HAP-1 (cell line): Measurements from ENCODE around the gene LGALS9B.
"Not testable (repeated sequence)": the region's sequence is repeated elsewhere in the genome, so short reads cannot be mapped to it uniquely, and the experiment has no call there.

ENCODE experiments used
- DNase-seq, 2 experiments: peaks; one replicate each; pipeline ENCODE4 v3.0.0-alpha.2; 2016 to 2020; ENCODE audit warnings: low spot score in 2 of 2
- H3K27me3 ChIP-seq: fragments of 250-450 bp; sonication (Bioruptor Pico); 2 replicates; pipeline ENCODE4 v1.5.1; 2020; ENCODE audit warnings: low read depth, mild to moderate bottlenecking, moderate library complexity
- H3K36me3 ChIP-seq: fragments of 250-450 bp; sonication (Bioruptor Pico); replicated peaks from 2 replicates; pipeline ENCODE4 v1.5.1; 2020; ENCODE audit warnings: mild to moderate bottlenecking
- H3K4me1 ChIP-seq: fragments of 250-450 bp; sonication (Bioruptor Pico); 2 replicates; pipeline ENCODE4 v1.5.1; 2020; ENCODE audit warnings: mild to moderate bottlenecking
- H3K4me3 ChIP-seq: fragments of 250-450 bp; sonication (Bioruptor Pico); 2 replicates; pipeline ENCODE4 v1.5.1; 2020; ENCODE audit warnings: mild to moderate bottlenecking, moderate library complexity
- H3K9me3 ChIP-seq: fragments of 250-450 bp; sonication (Bioruptor Pico); 2 replicates; pipeline ENCODE4 v1.5.1; 2020; ENCODE audit warnings: mild to moderate bottlenecking, moderate library complexity
- in situ Hi-C: fragments of 300-500 bp; cut with MboI; formaldehyde crosslinking; loops from 3 replicates; pipeline ENCODE4 v1.14.3; 2020; ENCODE audit warnings: low sequenced_read_pairs, inconsistent platforms, mixed read lengths

Gene LGALS9B

DNA sequence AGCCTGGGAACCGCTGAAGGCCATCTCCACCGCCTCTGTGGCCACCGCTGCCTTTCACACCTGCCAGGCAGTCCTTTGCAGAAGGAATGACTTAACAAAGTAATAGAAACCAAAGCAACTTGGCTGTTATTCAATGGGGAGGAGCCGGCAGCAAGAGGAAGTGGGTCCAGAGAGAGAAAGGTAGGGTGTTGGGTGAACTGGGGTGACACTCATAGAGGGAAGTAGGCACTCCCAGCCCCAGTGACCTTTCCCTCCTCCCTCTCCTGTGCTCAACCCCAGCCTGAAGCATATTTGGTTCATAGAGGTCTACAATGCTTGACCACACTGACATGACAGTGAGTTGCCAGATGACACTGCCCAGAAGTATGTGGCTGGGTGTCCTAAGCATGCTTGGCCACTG, at the start of gene LGALS9B:
Gene LGALS9B (minus strand): TSS at position 93 of the 400 bp plus-strand sequence. CDS start 69 bp downstream, at position 24.
- H3K9me3 ChIP-seq, DNase-seq, H3K4me3 ChIP-seq, H3K4me1 ChIP-seq, H3K27me3 ChIP-seq, in situ Hi-C loops, H3K36me3 ChIP-seq: not testable (repeated sequence)

GRCh38 chr17:20516986-20517385, 49.6 kb upstream of the LGALS9B start:
- H3K9me3 ChIP-seq, in situ Hi-C loops, H3K4me1 ChIP-seq, H3K27me3 ChIP-seq, H3K36me3 ChIP-seq, DNase-seq, H3K4me3 ChIP-seq: not testable (repeated sequence)

GRCh38 chr17:20515099-20515498, 47.8 kb upstream of the LGALS9B start:
- DNase-seq, H3K36me3 ChIP-seq, H3K27me3 ChIP-seq, H3K9me3 ChIP-seq, H3K4me3 ChIP-seq, H3K4me1 ChIP-seq, in situ Hi-C loops: not testable (repeated sequence)

DNA sequence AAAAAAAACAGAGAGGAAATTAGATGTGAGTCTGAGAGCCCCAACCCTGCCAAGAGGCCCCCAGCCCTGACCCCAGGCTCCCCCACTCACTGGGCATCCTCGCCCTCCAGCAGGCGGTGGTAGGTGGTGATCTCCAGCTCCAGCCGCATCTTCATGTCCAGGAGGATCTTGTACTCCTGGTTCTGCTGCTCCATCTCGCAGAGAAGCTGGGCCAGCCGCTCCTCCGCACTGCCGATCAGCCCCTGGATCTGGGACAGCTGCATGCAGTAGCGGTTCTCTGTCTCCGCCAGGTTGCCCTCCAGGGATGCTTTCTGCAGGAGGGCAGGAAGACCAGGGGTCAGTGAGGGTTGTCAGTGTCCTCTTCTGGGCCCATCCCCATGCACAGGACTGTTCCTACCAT, 46.2 kb upstream of the LGALS9B start:
- in situ Hi-C loops, result not testable (repeated sequence)

GRCh38 chr17:20512378-20512777, 45.0 kb upstream of the LGALS9B start:
- H3K4me3 ChIP-seq, H3K27me3 ChIP-seq, H3K36me3 ChIP-seq, H3K4me1 ChIP-seq, DNase-seq, in situ Hi-C loops, H3K9me3 ChIP-seq: not testable (repeated sequence)

More for the DNA sequence above, 46.2 kb upstream of the LGALS9B start:
- H3K36me3 ChIP-seq, DNase-seq, H3K4me3 ChIP-seq, H3K27me3 ChIP-seq, H3K9me3 ChIP-seq, H3K4me1 ChIP-seq: not testable (repeated sequence)

GRCh38 chr17:20511778-20512177, 44.4 kb upstream of the LGALS9B start:
- H3K27me3 ChIP-seq, H3K4me3 ChIP-seq, H3K36me3 ChIP-seq, H3K4me1 ChIP-seq, H3K9me3 ChIP-seq, DNase-seq, in situ Hi-C loops: not testable (repeated sequence)

DNA sequence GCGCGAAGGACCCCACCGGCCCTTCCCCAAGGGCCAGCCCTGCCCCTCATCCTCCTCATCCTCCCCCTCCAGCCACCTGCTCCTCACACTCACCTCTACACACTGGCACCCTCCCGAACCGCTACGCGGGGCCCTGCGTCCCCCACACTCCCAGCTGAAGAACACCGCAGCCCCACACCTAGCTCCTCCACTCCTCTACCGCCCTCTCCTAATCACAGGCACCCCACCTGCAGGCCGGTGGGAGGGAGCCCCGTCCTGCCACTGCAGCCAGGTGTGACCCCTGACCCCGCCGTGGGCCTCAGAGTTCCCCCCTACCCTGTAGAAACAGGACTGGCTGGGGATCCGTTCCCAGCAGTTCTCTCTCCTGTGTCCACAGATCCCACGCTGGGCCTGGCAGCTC, 38.0 kb upstream of the LGALS9B start:
- DNase-seq, in situ Hi-C loops, H3K27me3 ChIP-seq: not testable (repeated sequence)

DNA sequence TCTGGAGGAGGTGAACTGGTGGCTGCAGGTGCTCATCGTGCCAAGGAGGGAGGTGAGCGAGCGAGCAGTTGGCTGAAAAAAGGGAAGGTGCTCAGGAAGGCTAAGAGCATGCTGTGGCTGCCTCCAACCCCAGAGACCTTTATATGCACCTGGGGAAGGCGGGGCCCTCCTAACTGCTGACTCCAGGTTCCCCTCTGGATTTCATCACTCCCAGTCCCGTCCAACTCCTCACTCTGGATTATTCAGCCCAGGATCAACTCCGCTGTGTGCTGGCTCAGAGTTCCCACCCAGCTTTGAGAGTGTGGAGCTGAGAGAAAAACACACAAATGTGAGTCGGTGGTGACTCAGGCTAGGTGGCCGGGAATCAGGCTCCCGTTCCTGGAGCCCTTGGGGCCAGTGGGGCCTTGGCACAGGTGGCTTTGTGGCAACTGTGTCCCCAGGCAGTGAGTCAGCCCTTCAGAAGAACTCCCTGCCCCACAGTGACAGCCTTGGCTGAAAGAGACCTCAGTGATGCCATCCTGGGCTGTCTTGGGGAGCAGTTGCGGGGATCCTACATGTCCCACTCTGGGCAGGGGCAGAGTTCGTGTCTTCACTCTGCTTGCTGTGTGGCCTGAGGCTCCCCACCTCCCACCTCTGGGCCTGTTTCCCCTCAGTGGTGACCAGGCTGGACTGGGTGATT, 37.2 kb upstream of the LGALS9B start:
- H3K4me3 ChIP-seq, in situ Hi-C loops, DNase-seq, H3K36me3 ChIP-seq, H3K9me3 ChIP-seq, H3K27me3 ChIP-seq, H3K4me1 ChIP-seq: not testable (repeated sequence)

More for the DNA sequence above, 38.0 kb upstream of the LGALS9B start:
- not testable (repeated sequence) for H3K36me3 ChIP-seq, H3K4me1 ChIP-seq, H3K9me3 ChIP-seq, H3K4me3 ChIP-seq

DNA sequence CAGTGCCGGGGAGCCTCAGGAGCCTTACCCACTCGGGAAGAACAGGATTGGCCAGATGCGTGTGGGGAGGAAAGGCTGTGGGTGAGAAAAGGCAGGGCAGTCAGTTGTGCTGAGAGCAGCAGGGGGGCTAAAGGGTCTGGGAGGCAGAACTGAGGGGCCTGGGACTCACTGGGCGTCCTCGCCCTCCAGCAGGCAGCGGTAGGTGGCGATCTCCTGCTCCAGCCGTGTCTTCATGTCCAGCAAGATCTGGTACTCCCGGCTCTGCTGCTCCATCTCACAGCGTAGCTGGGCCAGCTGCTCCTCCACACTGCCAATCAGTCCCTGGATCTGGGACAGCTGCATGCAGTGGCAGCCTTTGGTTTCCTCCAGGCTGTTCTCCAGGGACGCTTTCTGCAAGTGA, 34.6 kb upstream of the LGALS9B start:
- H3K27me3 ChIP-seq, in situ Hi-C loops, H3K36me3 ChIP-seq, H3K4me3 ChIP-seq, H3K4me1 ChIP-seq, DNase-seq, H3K9me3 ChIP-seq: not testable (repeated sequence)

DNA sequence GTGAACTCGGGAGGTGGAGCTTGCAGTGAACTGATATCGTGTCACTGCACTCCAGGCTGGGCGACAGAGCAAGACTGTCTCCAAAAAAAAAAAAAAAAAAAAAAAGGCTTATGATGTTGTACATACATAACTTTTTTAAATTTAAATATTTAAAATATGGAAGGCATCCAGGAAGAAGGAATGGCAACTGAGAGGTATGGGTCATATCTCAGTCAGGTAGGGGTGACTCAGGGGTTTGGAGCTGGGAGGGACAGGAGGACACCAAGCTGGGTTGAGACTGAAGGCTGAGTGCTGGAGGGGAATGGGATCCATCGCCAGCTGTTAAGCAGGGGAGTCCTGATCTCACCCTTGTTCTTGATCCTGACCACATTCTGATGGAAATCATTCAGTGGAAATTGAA, 33.0 kb upstream of the LGALS9B start:
- H3K27me3 ChIP-seq, result not testable (repeated sequence)

GRCh38 chr17:20495420-20495819, 28.1 kb upstream of the LGALS9B start:
- H3K4me3 ChIP-seq, H3K27me3 ChIP-seq, in situ Hi-C loops, H3K4me1 ChIP-seq, H3K36me3 ChIP-seq, H3K9me3 ChIP-seq, DNase-seq: not testable (repeated sequence)

More for the DNA sequence above, 33.0 kb upstream of the LGALS9B start:
- H3K4me1 ChIP-seq, in situ Hi-C loops, H3K4me3 ChIP-seq, H3K36me3 ChIP-seq, DNase-seq, H3K9me3 ChIP-seq: not testable (repeated sequence)

- H3K27me3 ChIP-seq, H3K4me1 ChIP-seq, DNase-seq, H3K36me3 ChIP-seq, H3K9me3 ChIP-seq, H3K4me3 ChIP-seq, in situ Hi-C loops: not testable (repeated sequence)
These were observed 27.4 kb upstream of the LGALS9B start for GRCh38 chr17:20494735-20495134.

GRCh38 chr17:20494147-20494546, 26.8 kb upstream of the LGALS9B start:
- H3K4me1 ChIP-seq, H3K27me3 ChIP-seq, H3K4me3 ChIP-seq, in situ Hi-C loops, DNase-seq, H3K36me3 ChIP-seq, H3K9me3 ChIP-seq: not testable (repeated sequence)

DNA sequence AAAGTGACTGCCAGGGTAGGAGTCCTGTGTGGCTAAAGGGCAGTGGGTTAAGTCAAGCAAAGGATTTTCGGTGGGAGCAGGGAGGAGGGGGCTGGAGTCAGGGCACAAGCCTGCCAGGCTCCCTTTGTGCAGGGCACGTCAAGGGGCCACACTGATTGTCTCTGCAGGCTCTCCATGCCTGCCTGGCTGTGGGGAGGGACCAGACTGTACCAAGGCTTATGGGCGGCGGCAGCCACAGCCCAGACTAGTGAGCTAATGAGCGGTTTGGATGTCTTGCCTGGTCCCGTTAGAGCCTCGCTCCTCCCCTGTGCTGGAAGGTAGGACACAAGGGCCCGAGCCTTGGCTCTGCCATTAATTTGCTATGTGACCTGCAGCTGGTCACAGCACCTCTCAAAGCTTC, 25.6 kb upstream of the LGALS9B start:
- H3K36me3 ChIP-seq, H3K4me1 ChIP-seq, DNase-seq, H3K9me3 ChIP-seq, H3K4me3 ChIP-seq, in situ Hi-C loops, H3K27me3 ChIP-seq: not testable (repeated sequence)

GRCh38 chr17:20492099-20492498, 24.8 kb upstream of the LGALS9B start:
- H3K27me3 ChIP-seq, in situ Hi-C loops, H3K4me3 ChIP-seq, DNase-seq, H3K9me3 ChIP-seq, H3K4me1 ChIP-seq, H3K36me3 ChIP-seq: not testable (repeated sequence)
